Measurements from ENCODE around the gene TSPAN4.

TSPAN4 gene

GRCh38 chr11:825366-826226, 17.1 kb upstream of the TSPAN4 start:
- peaks cover 11% of the 10 kb centered on the region for H3K36me3 ChIP-seq (replicated peaks; ENCODE audit: low read depth, low read length)

GRCh38 chr11:826227-826621, 16.4 kb upstream of the TSPAN4 start:
- Histone ChIP-seq H4K20me1 (ENCODE audit: insufficient read depth, low read length) (peaks cover 4% of the 10 kb centered on the region), H3K27me3 (ENCODE audit: low read depth, low read length) (no peaks in the 10 kb centered on the region), H3K4me2 (ENCODE audit: low read length) (peak overlapping the region; percentile 92), H3K36me3 (replicated peaks; ENCODE audit: low read depth, low read length) (peaks cover 11% of the 10 kb centered on the region), H2AFZ (ENCODE audit: low read depth, low read length) (no peak overlapping the region), H3K9ac (ENCODE audit: low read length) (peak overlapping the region; percentile 76; the same call in 1 of the 2 replicates), H3K4me1 (ENCODE audit: low read length) (peaks cover 34% of the 10 kb centered on the region), H3K79me2 (ENCODE audit: low read length) (no peaks in the 10 kb centered on the region), H3K4me3 (ENCODE audit: low read length) (peak overlapping the region; percentile 81), H3K27ac (ENCODE audit: low read length) (peak overlapping the region; percentile 51; the same call in 1 of the 2 replicates), H3K9me3 (ENCODE audit: insufficient read depth, low read length) (no peaks in the 10 kb centered on the region)
- no peak for TF ChIP-seq CTCF (IDR thresholded peaks at IDR 0.05; ENCODE audit: low read depth, low read length)
- no peak for TF ChIP-seq EZH2phosphoT487 (IDR thresholded peaks at IDR 0.05; ENCODE audit: low read depth)

More at GRCh38 chr11:825366-826226, 17.1 kb upstream of the TSPAN4 start:
- peaks cover 11% of the 10 kb centered on the region for H4K20me1 ChIP-seq (ENCODE audit: insufficient read depth, low read length)
- no peak overlapping the region for H3K27ac ChIP-seq (ENCODE audit: low read length)
- peak overlapping the region; percentile 81 for H3K4me3 ChIP-seq (ENCODE audit: low read length)
- TF ChIP-seq CTCF (IDR thresholded peaks at IDR 0.05; ENCODE audit: low read depth, low read length) (no peak), EZH2phosphoT487 (IDR thresholded peaks at IDR 0.05; ENCODE audit: low read depth) (no peak)
- no peaks in the 10 kb centered on the region for H3K27me3 ChIP-seq (ENCODE audit: low read depth, low read length)
- peak overlapping the region; percentile 92 for H3K4me2 ChIP-seq (ENCODE audit: low read length)
- no peaks in the 10 kb centered on the region for H3K9me3 ChIP-seq (ENCODE audit: insufficient read depth, low read length)
- H2AFZ ChIP-seq (ENCODE audit: low read depth, low read length), result no peak overlapping the region
- peaks cover 5% of the 10 kb centered on the region; the same call in 1 of the 2 replicates for H3K79me2 ChIP-seq (ENCODE audit: low read length)
- H3K4me1 ChIP-seq (ENCODE audit: low read length), result peaks cover 39% of the 10 kb centered on the region
- peak overlapping the region; percentile 76; the same call in 1 of the 2 replicates for H3K9ac ChIP-seq (ENCODE audit: low read length)

- Histone ChIP-seq H3K27ac (ENCODE audit: low read length) (peak overlapping the region; percentile 51), H3K36me3 (replicated peaks; ENCODE audit: low read depth, low read length) (peaks cover 9% of the 10 kb centered on the region), H4K20me1 (ENCODE audit: insufficient read depth, low read length) (no peaks in the 10 kb centered on the region), H3K27me3 (ENCODE audit: low read depth, low read length) (no peaks in the 10 kb centered on the region), H3K4me2 (ENCODE audit: low read length) (peak overlapping the region; percentile 92), H3K4me3 (ENCODE audit: low read length) (peak overlapping the region; percentile 81), H3K9ac (ENCODE audit: low read length) (peak overlapping the region; percentile 76), H3K4me1 (ENCODE audit: low read length) (peaks cover 35% of the 10 kb centered on the region), H3K9me3 (ENCODE audit: insufficient read depth, low read length) (no peaks in the 10 kb centered on the region), H2AFZ (ENCODE audit: low read depth, low read length) (no peak overlapping the region), H3K79me2 (ENCODE audit: low read length) (no peaks in the 10 kb centered on the region)
- no peak for TF ChIP-seq EZH2phosphoT487 (IDR thresholded peaks at IDR 0.05; ENCODE audit: low read depth)
- TF ChIP-seq CTCF (IDR thresholded peaks at IDR 0.05; ENCODE audit: low read depth, low read length), result no peak
Observed at GRCh38 chr11:826836-827145, 15.9 kb upstream of the TSPAN4 start.

GRCh38 chr11:827146-827896, 15.3 kb upstream of the TSPAN4 start:
- Histone ChIP-seq H3K4me2 (ENCODE audit: low read length) (peak overlapping the region; percentile 92), H4K20me1 (ENCODE audit: insufficient read depth, low read length) (no peaks in the 10 kb centered on the region), H3K79me2 (ENCODE audit: low read length) (no peaks in the 10 kb centered on the region), H3K27me3 (ENCODE audit: low read depth, low read length) (no peaks in the 10 kb centered on the region), H3K9ac (ENCODE audit: low read length) (peak overlapping the region; percentile 76), H3K4me1 (ENCODE audit: low read length) (peaks cover 41% of the 10 kb centered on the region), H3K9me3 (ENCODE audit: insufficient read depth, low read length) (no peaks in the 10 kb centered on the region), H3K4me3 (ENCODE audit: low read length) (peak overlapping the region; percentile 81), H2AFZ (ENCODE audit: low read depth, low read length) (no peak overlapping the region), H3K27ac (ENCODE audit: low read length) (peak overlapping the region; percentile 51), H3K36me3 (replicated peaks; ENCODE audit: low read depth, low read length) (peaks cover 9% of the 10 kb centered on the region)
- TF ChIP-seq CTCF (IDR thresholded peaks at IDR 0.05; ENCODE audit: low read depth, low read length), result no peak
- TF ChIP-seq EZH2phosphoT487 (IDR thresholded peaks at IDR 0.05; ENCODE audit: low read depth), result no peak
